AG10803 (cell line): ENCODE data around the gene SSTR5.

Experiments used
- DNase-seq: peaks from one replicate; pipeline ENCODE4 v3.0.0; 2010; ENCODE audit warnings: low read depth
- H3K4me3 ChIP-seq: 2 replicates; pipeline ENCODE4 v1.5.1; 2011; ENCODE audit warnings: mild to moderate bottlenecking, low read length, control low read depth
- TF ChIP-seq, protein P1 (sequence below): conservative IDR thresholded peaks from 2 replicates; pipeline ENCODE4 v1.5.1; 2011; ENCODE audit warnings: mild to moderate bottlenecking, low read length, control low read depth, inconsistent platforms

SSTR5 gene

DNA sequence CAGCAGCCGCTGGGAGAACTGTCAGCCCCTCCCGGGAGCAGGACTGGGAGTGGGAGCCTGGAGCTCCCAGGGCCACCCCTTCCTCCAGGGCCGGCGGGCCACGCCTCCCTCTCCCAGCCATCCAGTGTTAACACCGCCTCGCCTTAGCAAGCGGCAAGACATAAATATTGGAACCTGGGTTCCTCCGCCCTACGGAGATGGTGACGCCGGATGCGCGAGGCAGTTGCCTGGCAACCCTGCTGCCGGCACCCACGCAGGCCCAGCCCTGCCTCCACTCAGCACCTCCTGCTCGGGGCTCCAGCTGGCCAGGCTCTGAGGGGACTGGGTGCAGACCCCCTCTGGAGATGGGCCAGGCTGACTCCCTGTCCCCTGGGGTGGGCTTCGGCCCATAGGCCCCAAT is 52.9 kb downstream of the SSTR5 start:
- DNase-seq: peak; percentile 6
- TF ChIP-seq, protein P1, sequence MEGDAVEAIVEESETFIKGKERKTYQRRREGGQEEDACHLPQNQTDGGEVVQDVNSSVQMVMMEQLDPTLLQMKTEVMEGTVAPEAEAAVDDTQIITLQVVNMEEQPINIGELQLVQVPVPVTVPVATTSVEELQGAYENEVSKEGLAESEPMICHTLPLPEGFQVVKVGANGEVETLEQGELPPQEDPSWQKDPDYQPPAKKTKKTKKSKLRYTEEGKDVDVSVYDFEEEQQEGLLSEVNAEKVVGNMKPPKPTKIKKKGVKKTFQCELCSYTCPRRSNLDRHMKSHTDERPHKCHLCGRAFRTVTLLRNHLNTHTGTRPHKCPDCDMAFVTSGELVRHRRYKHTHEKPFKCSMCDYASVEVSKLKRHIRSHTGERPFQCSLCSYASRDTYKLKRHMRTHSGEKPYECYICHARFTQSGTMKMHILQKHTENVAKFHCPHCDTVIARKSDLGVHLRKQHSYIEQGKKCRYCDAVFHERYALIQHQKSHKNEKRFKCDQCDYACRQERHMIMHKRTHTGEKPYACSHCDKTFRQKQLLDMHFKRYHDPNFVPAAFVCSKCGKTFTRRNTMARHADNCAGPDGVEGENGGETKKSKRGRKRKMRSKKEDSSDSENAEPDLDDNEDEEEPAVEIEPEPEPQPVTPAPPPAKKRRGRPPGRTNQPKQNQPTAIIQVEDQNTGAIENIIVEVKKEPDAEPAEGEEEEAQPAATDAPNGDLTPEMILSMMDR: no peak
- H3K4me3 ChIP-seq: no peak overlapping the region

DNA sequence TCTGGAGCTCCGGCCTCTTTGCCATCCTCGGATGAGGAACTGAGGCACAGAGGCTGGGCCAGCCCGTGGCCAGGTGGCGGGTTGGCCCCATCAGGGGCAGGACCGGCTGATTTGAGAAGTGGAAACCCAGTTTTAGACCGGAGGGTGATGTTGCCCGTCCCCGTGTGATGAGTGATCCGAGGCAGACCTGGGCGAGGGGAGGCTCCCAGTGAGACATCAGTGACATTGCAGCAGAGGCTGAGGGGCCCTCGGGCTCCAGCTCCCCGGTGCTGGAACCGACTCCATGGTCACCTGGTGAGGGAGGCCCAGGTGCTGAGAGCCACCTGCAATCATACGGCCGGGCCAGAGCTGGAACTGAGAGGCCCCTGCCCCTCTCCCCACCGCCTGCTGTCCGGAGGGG is 53.5 kb downstream of the SSTR5 start:
- H3K4me3 ChIP-seq: no peak overlapping the region
- DNase-seq: no peak
- TF ChIP-seq, protein P1: no peak

DNA sequence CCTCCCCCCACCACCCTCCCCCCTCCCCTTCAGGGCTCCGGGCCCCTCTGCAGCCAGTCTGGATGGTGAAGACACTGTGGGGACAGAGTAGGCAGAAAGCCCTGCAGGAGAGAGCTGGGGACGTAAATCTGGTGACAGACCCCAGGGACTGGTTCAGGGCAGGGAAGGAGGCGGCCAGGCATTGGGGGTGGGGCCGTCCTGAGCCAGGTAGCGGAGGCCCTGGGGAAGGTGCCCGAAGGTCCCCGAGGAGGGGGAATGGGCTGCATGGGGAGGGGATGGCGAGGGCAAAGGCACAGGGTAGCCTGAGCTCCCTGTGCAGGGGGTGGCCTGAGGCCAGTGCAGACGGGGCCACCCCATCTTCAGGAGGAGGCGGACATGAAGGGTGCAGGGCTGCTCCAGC is 54.0 kb downstream of the SSTR5 start:
- H3K4me3 ChIP-seq: no peak overlapping the region
- DNase-seq: no peak
- TF ChIP-seq, protein P1: no peak

DNA sequence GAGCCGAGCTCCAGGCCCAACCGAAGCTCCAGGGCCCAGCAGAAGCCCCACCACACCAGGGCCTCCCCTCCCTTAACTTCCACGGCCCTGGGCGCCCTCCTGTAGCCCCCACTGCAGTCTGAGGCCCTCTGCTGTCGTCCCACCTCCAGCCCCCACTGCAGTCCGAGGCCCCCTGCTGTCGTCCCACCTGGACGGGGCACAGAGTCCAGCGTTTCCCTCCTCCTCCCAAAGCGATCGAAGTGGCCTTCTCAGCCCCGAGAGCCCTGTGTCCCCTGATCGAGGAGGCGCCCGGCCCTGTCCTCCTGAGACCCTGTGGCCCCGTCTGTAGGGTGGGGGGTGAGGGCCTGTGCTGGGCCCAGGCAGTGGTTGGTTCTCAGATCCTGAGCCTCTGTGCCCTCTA is 54.6 kb downstream of the SSTR5 start:
- TF ChIP-seq, protein P1: no peak
- DNase-seq: no peak
- H3K4me3 ChIP-seq: no peak overlapping the region

DNA sequence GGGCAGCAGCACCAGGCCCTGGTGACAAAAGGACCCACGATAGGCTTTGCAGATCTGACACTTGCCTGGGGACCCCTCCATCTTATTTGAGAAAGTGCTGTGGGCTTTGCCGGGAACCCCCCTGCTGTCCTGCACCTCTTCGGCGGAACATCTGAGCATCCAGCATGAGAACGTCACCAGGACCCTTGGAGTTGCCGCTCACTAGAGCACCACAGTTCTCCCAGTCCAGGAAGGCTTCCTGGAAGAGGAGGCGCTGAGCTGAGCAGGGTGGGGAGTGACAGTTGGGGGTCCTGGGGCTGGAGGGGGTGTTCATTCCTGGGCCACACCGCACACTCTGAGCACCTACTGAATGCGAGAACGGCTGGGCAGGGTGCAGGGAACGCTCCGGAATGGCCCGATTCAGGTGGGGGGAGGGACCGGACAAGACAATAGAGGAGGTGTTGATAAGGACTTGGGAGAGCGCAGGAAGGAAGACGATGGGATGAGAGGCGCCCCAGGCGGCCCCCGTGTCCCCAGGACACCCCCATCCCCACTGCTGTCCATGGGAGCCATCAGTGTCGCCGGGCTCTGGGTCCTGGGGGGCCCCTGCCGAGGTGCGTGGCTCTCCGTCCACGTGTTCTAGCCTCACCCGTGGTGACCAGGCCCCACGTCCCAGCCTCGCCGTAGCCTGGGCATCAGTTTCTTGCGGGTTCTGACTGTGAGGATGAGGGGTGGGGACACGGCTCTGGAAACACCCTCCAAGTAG is 55.6 kb downstream of the SSTR5 start:
- no peak for DNase-seq
- no peak overlapping the region for H3K4me3 ChIP-seq
- TF ChIP-seq, protein P1: no peak

DNA sequence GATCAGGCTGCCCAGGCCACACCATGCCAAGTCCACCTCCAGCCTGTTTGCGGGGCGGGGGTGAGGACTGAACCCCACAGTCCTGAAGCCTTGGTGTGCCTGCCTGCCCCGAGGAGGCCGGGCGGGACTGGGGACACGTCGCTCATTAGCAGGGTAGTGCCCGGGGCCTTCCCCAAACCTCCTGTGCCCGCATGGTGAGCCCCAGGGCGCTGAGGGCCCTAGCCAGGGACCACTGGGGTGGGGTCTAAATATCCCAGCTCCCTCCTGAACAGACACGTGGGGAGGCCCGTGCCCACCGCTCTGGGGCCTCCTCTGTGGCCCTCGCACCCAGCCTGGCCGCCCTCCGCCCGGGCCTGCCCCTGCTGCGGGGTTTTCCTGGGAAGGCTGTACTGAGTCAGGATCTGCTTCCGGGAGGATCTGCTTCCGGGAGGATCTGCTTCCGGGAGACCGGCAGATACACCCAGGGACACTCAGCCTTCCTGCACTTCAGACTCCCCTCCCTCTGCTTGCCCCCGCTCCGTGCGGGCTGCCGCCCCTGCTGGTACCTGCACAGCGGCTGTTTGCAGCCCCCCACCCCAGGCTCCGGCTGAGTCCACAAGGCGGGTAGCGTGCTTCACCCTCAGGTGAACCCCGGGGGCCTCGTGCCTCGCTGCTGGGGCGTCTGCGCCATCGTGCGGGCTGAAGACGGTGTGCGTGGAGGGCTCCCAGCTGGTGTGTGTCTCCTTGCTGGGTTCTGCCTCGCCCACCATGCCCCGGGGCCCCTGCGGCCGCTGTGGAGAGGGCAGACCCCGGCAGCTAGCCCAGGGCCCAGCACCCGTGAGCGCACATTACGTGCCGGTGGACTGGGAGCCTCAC is 56.8 kb downstream of the SSTR5 start:
- H3K4me3 ChIP-seq: no peak overlapping the region
- no peak for DNase-seq
- TF ChIP-seq, protein P1: no peak

DNA sequence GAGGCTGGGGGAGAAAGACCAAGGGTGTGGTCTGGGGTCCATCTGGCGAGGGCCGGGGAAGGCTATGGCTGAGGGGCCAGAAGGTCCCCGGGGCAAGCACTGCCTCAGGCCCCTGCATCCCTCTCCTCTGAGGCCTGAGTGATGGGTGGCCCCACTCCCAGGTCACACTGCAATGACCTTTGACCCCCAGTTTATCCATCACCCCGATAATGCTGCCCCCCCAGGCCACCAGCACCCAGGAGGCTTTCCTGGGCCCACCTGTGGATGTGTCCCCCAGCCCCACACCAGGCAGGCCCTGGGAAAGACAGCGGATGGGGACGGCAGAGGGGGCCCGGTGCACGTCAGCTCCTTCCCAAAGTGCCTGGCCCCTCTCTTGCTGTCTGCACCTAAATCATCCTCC is 57.8 kb downstream of the SSTR5 start:
- TF ChIP-seq, protein P1: no peak
- DNase-seq: no peak
- H3K4me3 ChIP-seq: no peak overlapping the region
